Measurements from ENCODE around the gene FETUB. TPM values are rescaled to one million over a fixed set of nuclear protein-coding genes. Genes with fewer than 3 reads are reported as not detected.

FETUB gene
- total and polyA plus RNA-seq, 2 of the 8 experiments (the other 6 are each of a cell fraction or from before 2014, with no cell fraction given): 0.15 TPM; not detected in 1

- H4K8ac ChIP-seq (ENCODE audit: extremely low read depth, insufficient read depth, low read length): no peak overlapping the region
- H2BK5ac ChIP-seq (ENCODE audit: low read depth, low read length): no peak overlapping the region; the same call in 1 of the 2 replicates
- H2AK5ac ChIP-seq (ENCODE audit: low read depth, low read length): no peak overlapping the region
- ChIA-PET CTCF (ENCODE audit: partially characterized antibody) (interaction anchor here (0.6 to 12.9 kb wide), 55 partner anchors 8 to 511 kb away, joined by 3 to 333 read pairs (median 4); partner anchors contain the start of genes FETUB, HRG and KNG1), POLR2A (ENCODE audit: partially characterized antibody) (interaction anchor here (0.6 to 6.2 kb wide), 6 partner anchors 20 to 173 kb away, joined by 3 to 87 read pairs (median 4); partner anchors contain the start of gene EIF4A2)
- H3K36me3 ChIP-seq (ENCODE audit: control insufficient read depth in 2 of 4, insufficient read depth in 4 of 4, low read length in 3 of 4): no peaks in the 10 kb centered on the region
- H4K91ac ChIP-seq (replicated peaks; ENCODE audit: insufficient read length, low read length): peak overlapping the region; percentile 85
- H2BK12ac ChIP-seq (ENCODE audit: low read depth, low read length): peak overlapping the region; percentile 35; the same call in 1 of the 2 replicates
- peaks cover 0 to 2% (median 0%) of the 10 kb centered on the region in 4 experiments; a peak in 1 of 7 replicates for H3K27me3 ChIP-seq (replicated peaks in 1 of 4; ENCODE audit: control insufficient read depth in 3 of 4, extremely low read depth in 1 of 4, insufficient read depth in 3 of 4, low read length in 3 of 4)
- no peak overlapping the region for H2BK120ac ChIP-seq (replicated peaks; ENCODE audit: low read depth, low read length)
- H3K18ac ChIP-seq (ENCODE audit: extremely low read depth, low read length): peak overlapping the region; percentile 43; the same call in 1 of the 2 replicates
- no peak overlapping the region for H3K23ac ChIP-seq (ENCODE audit: insufficient read length)
- peak overlapping the region in 1 of 4 experiments; percentile 17; a peak in 1 of 8 replicates for H3K4me3 ChIP-seq (ENCODE audit: extremely low read depth in 1 of 4, insufficient read depth in 2 of 4, low read depth in 3 of 4, low read length in 4 of 4)
- H3K23me2 ChIP-seq (ENCODE audit: low read depth, low read length): no peaks in the 10 kb centered on the region
- no peaks in the 10 kb centered on the region for H4K20me1 ChIP-seq (replicated peaks in 1 of 2; ENCODE audit: control insufficient read depth in 1 of 2, insufficient read depth in 2 of 2, low read length in 2 of 2)
- H3K9ac ChIP-seq (replicated peaks in 1 of 4; ENCODE audit: extremely low read depth in 1 of 4, low read depth in 3 of 4, low read length in 3 of 4): no peak overlapping the region
- no peak overlapping the region for H2BK15ac ChIP-seq (ENCODE audit: low read length)
- no peaks in the 10 kb centered on the region for H3K79me1 ChIP-seq (ENCODE audit: low read depth, low read length)
- peak overlapping the region; percentile 81 for H2AFZ ChIP-seq (ENCODE audit: low read length)
- peak overlapping the region; percentile 49 for H4K5ac ChIP-seq (ENCODE audit: insufficient read length, low read depth, low read length)
- H3K27ac ChIP-seq (ENCODE audit: low read depth, low read length): no peak overlapping the region
- no peaks in the 10 kb centered on the region for H3K9me3 ChIP-seq (ENCODE audit: insufficient read depth in 2 of 2, low read depth in 1 of 2, low read length in 1 of 2)
- DNase-seq (ENCODE audit: low read depth in 1 of 2, low spot score in 2 of 2): peak; percentile 75 to 87
- peak overlapping the region; percentile 49; the same call in 1 of the 2 replicates for H2BK20ac ChIP-seq (ENCODE audit: low read length)
- H3K4me2 ChIP-seq (ENCODE audit: insufficient read depth in 1 of 2, low read depth in 2 of 2, low read length in 2 of 2): peak overlapping the region; percentile 0 to 23; a peak in 2 of 4 replicates
- H3K56ac ChIP-seq (replicated peaks; ENCODE audit: insufficient read length, low read depth, low read length): no peak overlapping the region
- peak; percentile 50 for FAIRE-seq
- 49% methylated on average over 31 of the region's 31 CpGs; no CpG with 5 or more reads in 1 of the 2 experiments for WGBS, 2 experiments (ENCODE audit: extremely low coverage in 1 of 2, insufficient coverage in 1 of 2, insufficient read length in 1 of 2, insufficient replicate concordance in 2 of 2, low coverage in 1 of 2, low lambda C conversion rate in 2 of 2, missing lambda C conversion rate in 1 of 2)
- H3K14ac ChIP-seq (ENCODE audit: insufficient read length): no peak overlapping the region
- H3K79me2 ChIP-seq (ENCODE audit: control insufficient read depth in 1 of 2, insufficient read depth in 2 of 2, low read length in 2 of 2): no peaks in the 10 kb centered on the region
- H3K4me1 ChIP-seq (replicated peaks in 1 of 4; ENCODE audit: control insufficient read depth in 3 of 4, insufficient read depth in 4 of 4, low read length in 3 of 4): peaks cover 0 to 7% (median 6%) of the 10 kb centered on the region in 4 experiments; a peak in 6 of 7 replicates
- no peak overlapping the region for H3K4ac ChIP-seq (replicated peaks; ENCODE audit: insufficient read length, low read depth, low read length)
- TF ChIP-seq GABPA (IDR thresholded peaks at IDR 0.05; ENCODE audit: borderline replicate concordance, insufficient read depth, low read length) (no peak), E2F6 (IDR thresholded peaks at IDR 0.05) (no peak; the same call in 1 of the 2 replicates), YY1 (IDR thresholded peaks at IDR 0.05; ENCODE audit: low read depth, low read length) (peak; percentile 91), CTCF (IDR thresholded peaks at IDR 0.05; ENCODE audit: control extremely low read depth in 1 of 3, insufficient read depth in 1 of 3, low read depth in 1 of 3, low read length in 3 of 3) (peak; percentile 85 to 98 (median 96)), TAF1 (IDR thresholded peaks at IDR 0.05; ENCODE audit: low read depth, low read length) (no peak), CHD2 (IDR thresholded peaks at IDR 0.05; ENCODE audit: low read length) (no peak), CREB1 (IDR thresholded peaks at IDR 0.05) (peak; percentile 65)
Observed at GRCh38 chr3:186617036-186617946, 22.9 kb upstream of the FETUB start.
